Adrenal gland (tissue), 12 donors: ENCODE results near the gene ZGLP1. TPM values are rescaled to one million over a fixed set of nuclear protein-coding genes. Genes with fewer than 3 reads are reported as not detected.

Experiments
- DNase-seq, 7 donors: peaks; one replicate each; pipeline ENCODE4 v3.0.0-alpha.2; 2019 to 2020
- H3K27ac ChIP-seq, 5 donors: fragments of 200-600 bp; sonication (generic) in 4 of 5; 1 replicate in 3 of 5; 2 replicates in 2 of 5; pipeline versions ENCODE4 v1.5.1 to v1.8.0; 2016 to 2020; ENCODE audit warnings: mild to moderate bottlenecking in 1 of 5
- H3K27me3 ChIP-seq: fragments of 200-600 bp; 2 replicates; pipeline ENCODE4 v1.8.0; 2021
- H3K36me3 ChIP-seq, 2 donors: fragments of 200-600 bp; replicated peaks in 1 of 2; 1 replicate in 1 of 2; 2 replicates in 1 of 2; pipeline versions ENCODE4 v1.5.1 to v1.8.0; 2018 to 2022
- H3K4me1 ChIP-seq, 2 donors: fragments of 200-600 bp; replicated peaks in 1 of 2; 1 replicate in 1 of 2; 2 replicates in 1 of 2; pipeline versions ENCODE4 v1.5.1 to v1.8.0; 2018 to 2021
- H3K4me3 ChIP-seq, 4 donors: fragments of 200-600 bp; sonication (generic) in 3 of 4; one replicate each; pipeline ENCODE4 v1.5.1; 2016 to 2018
- H3K9me3 ChIP-seq, 3 donors: fragments of 200-600 bp; sonication (generic) in 1 of 3; replicated peaks in 1 of 3; 1 replicate in 2 of 3; 2 replicates in 1 of 3; pipeline versions ENCODE4 v1.5.1 to v1.8.0; 2016 to 2021
- CTCF ChIP-seq, 6 experiments: fragments of 450-650 bp in 4 of 6; fragments of 200-600 bp in 2 of 6; sonication (generic) in 1 of 6; IDR thresholded peaks; 1 replicate in 5 of 6; 2 replicates in 1 of 6; pipeline versions ENCODE4 v1.5.1 to v1.8.0; 2016 to 2021; ENCODE audit warnings: antibody characterized with exemption in 6 of 6, mild to moderate bottlenecking in 2 of 6, moderate library complexity in 1 of 6
- POLR2A ChIP-seq, 2 donors: fragments of 450-650 bp; IDR thresholded peaks; one replicate each; pipeline ENCODE4 v1.6.1; 2017; ENCODE audit warnings: antibody characterized with exemption in 2 of 2, mild to moderate bottlenecking in 2 of 2, moderate library complexity in 1 of 2
- WGBS, 4 donors: extraction: QIAGEN DNeasy Blood & Tissue Kit in 2 of 4; methylation state at CpG; one replicate each; pipeline versions ENCODE4 v1.1.5 to v1.1.7; 2013 to 2017; 5-methylcytosine and 5-hydroxymethylcytosine counted together
- intact Hi-C, 2 donors: fragments of 100-400 bp; cut with DNase I; formaldehyde crosslinking; loops; one replicate each; pipeline versions ENCODE4 v1.14.1 to v1.15.0; 2022 to 2023
- polyA plus RNA-seq, 3 donors: library from polyadenylated mRNA; stranded (reverse); fragments of 200-250 nt in 2 of 3; fragments of 350-450 nt in 1 of 3; fragmentation: Illumina TruSeq in 1 of 3; extraction: RNeasy Lipid Tissue Mini Kit (QIAGEN cat#74804) in 1 of 3; gene quantifications; one replicate each; pipeline ENCODE4 v1.2.3, GENCODE V29; 2013 to 2014
- total RNA-seq, 9 donors: library from RNA; depleted of rRNA in 4 of 9; stranded (reverse); fragments of >200 nt in 4 of 9; fragments of 120-200 nt in 1 of 9; fragmentation: NEBNext Ultra II Directional in 1 of 9; extraction: Animal tissue kit (Norgen Biotek cat#: 25700) in 1 of 9; gene quantifications; one replicate each; pipeline versions ENCODE4 v1.1.0 to v1.2.4, GENCODE V29; 2013 to 2023
- donor health status: healthy with polysubstance abuse.
- donor health status: Bipolar disorder and iron deficiency.
- donor health status: DM: yes; HTN: yes; CAD: no.
- donor health status: DM: no; HTN: no; CAD: no.
- donor health status: DM: no; HTN: no; CAD: no.
- donor health status: DM: yes; HTN: yes; CAD: no.

Gene ZGLP1
- total and polyA plus RNA-seq, 12 donors: 0.48 to 38.8 (median 2.8) TPM; not detected in 2

GRCh38 chr19:10274589-10274988 is 35.0 kb downstream of the ZGLP1 start:
- no peaks in the 10 kb centered on the region for H3K9me3 ChIP-seq
- no peak overlapping the region for H3K27ac ChIP-seq
- intact Hi-C loops: no loop called here
- peaks cover 0 to 26% of the 10 kb centered on the region in 2 donors for H3K36me3 ChIP-seq
- H3K4me1 ChIP-seq: peaks cover 5 to 19% of the 10 kb centered on the region in 2 donors
- TF ChIP-seq CTCF (IDR thresholded peaks at IDR 0.05): no peak
- TF ChIP-seq POLR2A (IDR thresholded peaks at IDR 0.05): no peak
- no peak overlapping the region for H3K4me3 ChIP-seq
- DNase-seq: no peak
- 80 to 95% (median 86%) methylated on average over 8 to 10 of the region's 10 CpGs for WGBS, 4 donors
- no peaks in the 10 kb centered on the region for H3K27me3 ChIP-seq

- Histone ChIP-seq H3K27ac (peak overlapping the region; percentile 64 to 88 (median 74)), H3K27me3 (no peaks in the 10 kb centered on the region), H3K4me3 (peak overlapping the region in 2 of 4 donors; percentile 22 to 42), H3K9me3 (no peaks in the 10 kb centered on the region), H3K4me1 (peaks cover 5 to 19% of the 10 kb centered on the region in 2 donors), H3K36me3 (peaks cover 0 to 12% of the 10 kb centered on the region in 2 donors)
- DNase-seq: peak in 1 of 7 donors; percentile 31
- intact Hi-C loops: no loop called here
- TF ChIP-seq CTCF (IDR thresholded peaks at IDR 0.05) (no peak), POLR2A (IDR thresholded peaks at IDR 0.05) (no peak)
- WGBS, 4 donors: 33 to 41% (median 34%) methylated on average over 3 to 12 of the region's 12 CpGs
Observed at GRCh38 chr19:10271543-10272086, 38.0 kb downstream of the ZGLP1 start.

- Histone ChIP-seq H3K4me1 (peaks cover 5 to 19% of the 10 kb centered on the region in 2 donors), H3K36me3 (peaks cover 0 to 9% of the 10 kb centered on the region in 2 donors), H3K9me3 (no peaks in the 10 kb centered on the region), H3K27ac (peak within 1 kb of the TSS; percentile 64 to 88 (median 74)), H3K4me3 (peak within 1 kb of the TSS in 3 of 4 donors; percentile 19 to 42 (median 22)), H3K27me3 (no peaks in the 10 kb centered on the region)
- TF ChIP-seq POLR2A (IDR thresholded peaks at IDR 0.05): peak; percentile 35 to 52
- peak in 1 of 6 experiments; percentile 35 for TF ChIP-seq CTCF (IDR thresholded peaks at IDR 0.05)
- peak; percentile 69 to 94 (median 84) for DNase-seq
- 2 to 5% (median 4%) methylated on average over 12 to 51 of the region's 51 CpGs for WGBS, 4 donors
- intact Hi-C loops: no loop called here
Observed at GRCh38 chr19:10270616-10271394, 38.8 kb downstream of the ZGLP1 start, which contains the start of gene ICAM1. TSS of gene ICAM1 (plus strand) at chr19:10271120. CDS start at chr19:10271160, 40 bp downstream.

GRCh38 chr19:10270180-10270615 is 39.4 kb downstream of the ZGLP1 start:
- peak; percentile 62 to 84 (median 76) for DNase-seq
- no peaks in the 10 kb centered on the region for H3K9me3 ChIP-seq
- peaks cover 5 to 19% of the 10 kb centered on the region in 2 donors for H3K4me1 ChIP-seq
- peaks cover 0 to 7% of the 10 kb centered on the region in 2 donors for H3K36me3 ChIP-seq
- TF ChIP-seq POLR2A (IDR thresholded peaks at IDR 0.05) (no peak), CTCF (IDR thresholded peaks at IDR 0.05) (no peak)
- H3K27ac ChIP-seq: peak overlapping the region; percentile 62 to 88 (median 74)
- intact Hi-C loops: no loop called here
- WGBS, 4 donors: 1 to 4% (median 3%) methylated on average over 13 to 37 of the region's 37 CpGs; no CpG with 5 or more reads in 1 of the 4 donors
- no peaks in the 10 kb centered on the region for H3K27me3 ChIP-seq
- H3K4me3 ChIP-seq: peak overlapping the region in 2 of 4 donors; percentile 19 to 42
